Measurements from ENCODE around the gene PTH2R. TPM values are rescaled to one million over a fixed set of nuclear protein-coding genes. Genes with fewer than 3 reads are reported as not detected.
"Not testable (repeated sequence)": the region's sequence is repeated elsewhere in the genome, so short reads cannot be mapped to it uniquely, and the experiment has no call there.

Gene PTH2R
- total RNA-seq, 2 experiments from 2014 or later, result not detected

DNA sequence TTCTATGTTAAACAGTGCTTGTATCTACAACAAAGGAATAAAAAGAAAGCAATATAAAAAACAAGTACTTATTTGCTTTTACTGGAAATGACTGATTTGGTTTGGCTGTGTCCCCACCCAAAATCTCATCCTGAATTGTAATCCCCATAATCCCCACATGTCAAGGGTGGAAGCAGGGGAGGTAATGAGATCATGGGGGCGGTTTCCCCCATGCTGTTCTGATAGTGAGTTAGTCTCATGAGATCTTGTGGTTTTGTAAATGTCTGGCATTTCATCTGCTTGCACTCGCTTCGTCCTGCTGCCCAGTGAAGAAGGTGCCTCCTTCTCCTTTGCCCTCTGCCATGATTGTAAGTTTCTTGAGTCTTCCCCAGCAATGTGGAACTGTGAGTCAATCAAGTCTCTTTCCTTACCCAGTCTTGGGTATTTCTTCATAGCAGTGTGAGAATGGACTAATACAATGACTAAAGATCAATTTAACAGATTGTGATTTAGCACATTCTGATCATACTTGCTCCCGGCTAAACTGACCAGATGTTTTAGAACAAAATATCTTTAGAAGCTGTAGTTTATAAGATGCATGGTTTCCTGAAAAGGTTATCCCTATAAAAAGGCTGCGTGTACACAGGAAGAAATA, 19.9 kb downstream of the PTH2R start:
- no peak for ATAC-seq
- Mint-ChIP-seq H3K4me3 (no peak overlapping the region), H3K9me3 (no peaks in the 10 kb centered on the region), H3K27ac (no peak overlapping the region), H3K36me3 (ENCODE audit: low read depth) (no peaks in the 10 kb centered on the region), H3K4me1 (ENCODE audit: low read depth) (no peaks in the 10 kb centered on the region), H3K27me3 (no peaks in the 10 kb centered on the region)
- intact Hi-C loops (cut with micrococcal nuclease), result no loop called here
- POLR2A ChIA-PET, result no interaction called here
- DNase-seq, result no peak
- TF ChIP-seq, protein P1, sequence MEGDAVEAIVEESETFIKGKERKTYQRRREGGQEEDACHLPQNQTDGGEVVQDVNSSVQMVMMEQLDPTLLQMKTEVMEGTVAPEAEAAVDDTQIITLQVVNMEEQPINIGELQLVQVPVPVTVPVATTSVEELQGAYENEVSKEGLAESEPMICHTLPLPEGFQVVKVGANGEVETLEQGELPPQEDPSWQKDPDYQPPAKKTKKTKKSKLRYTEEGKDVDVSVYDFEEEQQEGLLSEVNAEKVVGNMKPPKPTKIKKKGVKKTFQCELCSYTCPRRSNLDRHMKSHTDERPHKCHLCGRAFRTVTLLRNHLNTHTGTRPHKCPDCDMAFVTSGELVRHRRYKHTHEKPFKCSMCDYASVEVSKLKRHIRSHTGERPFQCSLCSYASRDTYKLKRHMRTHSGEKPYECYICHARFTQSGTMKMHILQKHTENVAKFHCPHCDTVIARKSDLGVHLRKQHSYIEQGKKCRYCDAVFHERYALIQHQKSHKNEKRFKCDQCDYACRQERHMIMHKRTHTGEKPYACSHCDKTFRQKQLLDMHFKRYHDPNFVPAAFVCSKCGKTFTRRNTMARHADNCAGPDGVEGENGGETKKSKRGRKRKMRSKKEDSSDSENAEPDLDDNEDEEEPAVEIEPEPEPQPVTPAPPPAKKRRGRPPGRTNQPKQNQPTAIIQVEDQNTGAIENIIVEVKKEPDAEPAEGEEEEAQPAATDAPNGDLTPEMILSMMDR (IDR thresholded peaks at IDR 0.05), result no peak
- CTCF ChIA-PET, result no interaction called here

DNA sequence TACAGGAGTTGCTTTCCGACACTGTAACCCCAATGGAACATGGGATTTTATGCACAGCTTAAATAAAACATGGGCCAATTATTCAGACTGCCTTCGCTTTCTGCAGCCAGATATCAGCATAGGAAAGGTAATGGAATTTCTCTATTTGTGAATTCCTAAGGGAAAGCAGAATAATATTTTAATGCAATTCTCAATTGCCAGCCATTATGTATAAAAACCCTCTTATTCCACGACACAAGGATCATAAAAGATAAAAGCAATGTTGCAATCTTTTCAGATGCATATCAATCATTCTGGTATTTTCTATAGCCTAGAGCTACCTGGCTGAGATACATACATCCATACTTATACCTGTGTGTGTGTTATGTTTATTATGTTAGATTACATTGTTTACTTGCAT, 31.2 kb downstream of the PTH2R start:
- no peaks in the 10 kb centered on the region for H3K36me3 Mint-ChIP-seq (ENCODE audit: low read depth)
- intact Hi-C loops (cut with micrococcal nuclease), result no loop called here
- TF ChIP-seq, protein P1 (IDR thresholded peaks at IDR 0.05), result no peak
- no peak for ATAC-seq
- no peak overlapping the region for H3K4me3 Mint-ChIP-seq
- DNase-seq, result no peak
- H3K4me1 Mint-ChIP-seq (ENCODE audit: low read depth), result no peaks in the 10 kb centered on the region
- peaks cover 2% of the 10 kb centered on the region for H3K27me3 Mint-ChIP-seq
- H3K9me3 Mint-ChIP-seq, result no peaks in the 10 kb centered on the region
- ChIA-PET CTCF (no interaction called here), POLR2A (no interaction called here)
- H3K27ac Mint-ChIP-seq, result no peak overlapping the region

GRCh38 chr2:208440716-208441115, 34.1 kb downstream of the PTH2R start:
- ChIA-PET CTCF (no interaction called here), POLR2A (no interaction called here)
- TF ChIP-seq, protein P1 (IDR thresholded peaks at IDR 0.05), result no peak
- peaks cover 4% of the 10 kb centered on the region for H3K27me3 Mint-ChIP-seq
- H3K36me3 Mint-ChIP-seq (ENCODE audit: low read depth), result no peaks in the 10 kb centered on the region
- H3K4me3 Mint-ChIP-seq, result no peak overlapping the region
- H3K4me1 Mint-ChIP-seq (ENCODE audit: low read depth), result no peaks in the 10 kb centered on the region
- DNase-seq (no peak), ATAC-seq (no peak)
- intact Hi-C loops (cut with micrococcal nuclease), result no loop called here
- H3K27ac Mint-ChIP-seq, result no peak overlapping the region
- H3K9me3 Mint-ChIP-seq, result no peaks in the 10 kb centered on the region

GRCh38 chr2:208441951-208442350, 35.4 kb downstream of the PTH2R start:
- Mint-ChIP-seq H3K4me3 (no peak overlapping the region), H3K4me1 (ENCODE audit: low read depth) (no peaks in the 10 kb centered on the region), H3K36me3 (ENCODE audit: low read depth) (no peaks in the 10 kb centered on the region), H3K27me3 (peaks cover 4% of the 10 kb centered on the region), H3K27ac (no peak overlapping the region), H3K9me3 (no peaks in the 10 kb centered on the region)
- ATAC-seq (no peak), DNase-seq (no peak)
- TF ChIP-seq, protein P1 (IDR thresholded peaks at IDR 0.05), result no peak
- ChIA-PET CTCF (no interaction called here), POLR2A (no interaction called here)
- intact Hi-C loops (cut with micrococcal nuclease), result no loop called here

DNA sequence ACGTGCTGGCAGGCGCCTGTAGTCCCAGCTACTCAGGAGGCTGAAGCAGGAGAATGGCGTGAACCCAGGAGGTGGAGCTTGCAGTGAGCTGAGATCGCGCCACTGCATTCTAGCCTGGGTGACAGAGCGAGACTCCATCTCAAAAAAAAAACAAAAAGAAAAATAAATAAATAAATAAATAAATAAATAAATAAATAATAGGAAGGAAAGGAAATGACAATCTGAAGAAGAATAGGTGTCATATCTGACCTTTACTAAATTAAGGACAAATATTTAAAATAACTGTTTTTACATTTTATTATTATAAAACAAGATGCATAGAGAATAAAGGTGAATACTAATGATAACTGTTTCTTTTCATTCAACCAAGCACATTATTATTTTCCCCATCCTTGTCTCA, 40.9 kb downstream of the PTH2R start:
- POLR2A ChIA-PET; DNase-seq; H3K36me3 Mint-ChIP-seq (ENCODE audit: low read depth); H3K4me3 Mint-ChIP-seq; intact Hi-C loops (cut with micrococcal nuclease); H3K27me3 Mint-ChIP-seq; H3K9me3 Mint-ChIP-seq; CTCF ChIA-PET; H3K27ac Mint-ChIP-seq; H3K4me1 Mint-ChIP-seq (ENCODE audit: low read depth); ATAC-seq: not testable (repeated sequence)

DNA sequence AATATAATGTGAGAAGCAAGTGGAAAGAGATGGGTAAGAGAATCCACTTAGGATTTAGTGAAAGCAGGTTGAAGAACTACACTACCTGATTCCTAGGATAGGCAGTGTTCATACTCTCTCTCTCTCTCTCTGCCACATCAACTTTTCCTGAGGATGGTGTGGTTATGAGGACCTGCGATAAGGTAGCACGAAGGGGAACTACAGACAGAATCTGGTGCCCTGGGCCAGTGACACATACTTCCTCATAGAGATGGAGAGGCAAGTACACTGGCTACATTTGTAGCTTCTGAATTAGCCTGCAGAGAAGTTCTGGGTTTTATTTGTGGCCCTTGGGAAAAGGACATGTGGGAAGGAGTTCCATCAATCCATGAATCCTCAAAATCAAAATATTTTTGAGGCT, 44.5 kb downstream of the PTH2R start:
- DNase-seq (no peak), ATAC-seq (no peak)
- ChIA-PET POLR2A (no interaction called here), CTCF (no interaction called here)
- Mint-ChIP-seq H3K27me3 (peaks cover 4% of the 10 kb centered on the region), H3K27ac (no peak overlapping the region), H3K4me3 (no peak overlapping the region), H3K9me3 (no peaks in the 10 kb centered on the region), H3K4me1 (ENCODE audit: low read depth) (no peaks in the 10 kb centered on the region), H3K36me3 (ENCODE audit: low read depth) (no peaks in the 10 kb centered on the region)
- intact Hi-C loops (cut with micrococcal nuclease), result no loop called here
- TF ChIP-seq, protein P1 (IDR thresholded peaks at IDR 0.05), result no peak

Measured in activated CD8-positive, alpha-beta T cell treated with anti-CD3 and anti-CD28 coated beads for 36 hours (primary cell).